ENCODE results near the gene FXYD1. TPM values are rescaled to one million over a fixed set of nuclear protein-coding genes. Genes with fewer than 3 reads are reported as not detected.
"Not testable (repeated sequence)": the region's sequence is repeated elsewhere in the genome, so short reads cannot be mapped to it uniquely, and the experiment has no call there.

FXYD1 gene
- total RNA-seq, 1 donor from 2014 or later: 67.6 TPM

- TF ChIP-seq, protein P1, sequence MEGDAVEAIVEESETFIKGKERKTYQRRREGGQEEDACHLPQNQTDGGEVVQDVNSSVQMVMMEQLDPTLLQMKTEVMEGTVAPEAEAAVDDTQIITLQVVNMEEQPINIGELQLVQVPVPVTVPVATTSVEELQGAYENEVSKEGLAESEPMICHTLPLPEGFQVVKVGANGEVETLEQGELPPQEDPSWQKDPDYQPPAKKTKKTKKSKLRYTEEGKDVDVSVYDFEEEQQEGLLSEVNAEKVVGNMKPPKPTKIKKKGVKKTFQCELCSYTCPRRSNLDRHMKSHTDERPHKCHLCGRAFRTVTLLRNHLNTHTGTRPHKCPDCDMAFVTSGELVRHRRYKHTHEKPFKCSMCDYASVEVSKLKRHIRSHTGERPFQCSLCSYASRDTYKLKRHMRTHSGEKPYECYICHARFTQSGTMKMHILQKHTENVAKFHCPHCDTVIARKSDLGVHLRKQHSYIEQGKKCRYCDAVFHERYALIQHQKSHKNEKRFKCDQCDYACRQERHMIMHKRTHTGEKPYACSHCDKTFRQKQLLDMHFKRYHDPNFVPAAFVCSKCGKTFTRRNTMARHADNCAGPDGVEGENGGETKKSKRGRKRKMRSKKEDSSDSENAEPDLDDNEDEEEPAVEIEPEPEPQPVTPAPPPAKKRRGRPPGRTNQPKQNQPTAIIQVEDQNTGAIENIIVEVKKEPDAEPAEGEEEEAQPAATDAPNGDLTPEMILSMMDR (IDR thresholded peaks at IDR 0.05): no peak
- Histone ChIP-seq H3K27me3 (no peaks in the 10 kb centered on the region), H3K4me1 (no peaks in the 10 kb centered on the region), H3K27ac (no peak overlapping the region), H3K36me3 (no peaks in the 10 kb centered on the region), H3K9me3 (no peaks in the 10 kb centered on the region), H3K4me3 (no peak overlapping the region)
- no peak for DNase-seq
- no peak for ATAC-seq
- intact Hi-C loops (cut with DNase I): no loop called here
Observed at GRCh38 chr19:35099897-35100275, 38.7 kb upstream of the FXYD1 start.

DNA sequence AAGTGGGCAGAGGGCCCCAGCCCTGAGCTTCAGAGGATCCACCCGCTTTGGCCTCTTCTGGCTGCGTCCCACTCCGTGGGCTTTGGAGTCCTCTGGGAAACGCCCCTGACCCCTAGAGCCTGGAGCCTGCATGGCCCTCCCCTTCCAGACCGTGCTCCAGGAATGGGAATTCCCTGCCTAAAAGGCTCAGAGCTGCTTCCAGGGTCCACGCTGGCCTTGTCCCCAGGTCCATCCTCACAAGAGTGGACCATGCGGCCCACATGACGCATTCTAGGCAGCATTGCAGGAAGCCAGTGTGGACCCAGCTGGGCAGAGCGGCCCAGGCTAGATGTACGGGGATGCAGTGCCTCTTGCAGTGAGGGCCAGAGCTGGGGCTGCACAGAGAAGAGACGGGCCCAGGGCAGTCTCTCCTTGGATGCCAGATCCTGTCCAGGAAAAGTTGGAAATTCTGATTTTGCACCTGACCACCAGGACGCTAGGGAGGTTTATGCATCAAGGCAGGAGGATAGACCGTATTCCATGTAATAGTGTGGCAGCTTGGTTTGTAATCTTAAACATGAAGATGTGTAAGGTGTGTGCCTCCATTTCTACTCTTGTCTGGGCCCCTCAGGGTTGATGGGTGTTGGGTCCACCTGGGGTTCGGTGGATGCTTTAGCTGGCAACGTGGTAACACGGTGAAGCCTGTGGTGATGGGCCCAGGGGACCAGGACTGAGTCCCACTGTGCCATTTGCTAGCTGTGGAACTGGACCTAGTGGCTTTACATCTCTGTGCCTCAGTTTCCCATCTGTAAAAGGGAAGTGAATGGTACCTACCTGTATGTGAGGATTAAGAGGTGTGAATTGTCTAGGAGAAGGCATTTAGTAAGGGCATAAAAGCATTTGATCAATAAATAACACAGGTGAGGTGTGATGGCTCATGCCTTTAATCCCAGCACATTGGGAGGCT is 37.8 kb upstream of the FXYD1 start:
- DNase-seq (no peak), ATAC-seq (no peak)
- intact Hi-C loops (cut with DNase I): no loop called here
- H3K27me3 ChIP-seq: no peaks in the 10 kb centered on the region
- no peaks in the 10 kb centered on the region for H3K36me3 ChIP-seq
- no peak overlapping the region for H3K4me3 ChIP-seq
- TF ChIP-seq, protein P1 (IDR thresholded peaks at IDR 0.05): no peak
- no peaks in the 10 kb centered on the region for H3K4me1 ChIP-seq
- H3K9me3 ChIP-seq: no peaks in the 10 kb centered on the region
- H3K27ac ChIP-seq: no peak overlapping the region

DNA sequence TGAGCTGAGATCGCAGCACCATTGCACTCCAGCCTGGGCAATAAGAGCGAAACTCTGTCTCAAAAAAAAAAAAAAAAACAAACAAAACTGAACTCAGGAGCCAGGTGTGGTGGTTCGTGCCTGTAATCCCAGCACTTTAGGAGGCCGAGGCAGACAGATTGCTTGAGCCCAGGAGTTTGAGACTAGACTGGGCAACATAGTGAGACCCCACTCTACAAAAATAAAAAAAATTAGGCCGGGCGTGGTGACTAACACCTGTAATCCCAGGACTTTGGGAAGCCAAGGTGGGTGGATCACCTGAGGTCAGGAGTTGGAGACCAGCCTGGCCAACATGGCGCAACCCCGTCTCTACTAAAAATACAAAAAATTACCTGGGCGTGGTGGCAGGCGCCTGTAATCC is 36.7 kb upstream of the FXYD1 start:
- H3K27me3 ChIP-seq; H3K36me3 ChIP-seq; intact Hi-C loops (cut with DNase I); H3K27ac ChIP-seq; H3K4me3 ChIP-seq; ATAC-seq; H3K9me3 ChIP-seq; H3K4me1 ChIP-seq; DNase-seq: not testable (repeated sequence)

DNA sequence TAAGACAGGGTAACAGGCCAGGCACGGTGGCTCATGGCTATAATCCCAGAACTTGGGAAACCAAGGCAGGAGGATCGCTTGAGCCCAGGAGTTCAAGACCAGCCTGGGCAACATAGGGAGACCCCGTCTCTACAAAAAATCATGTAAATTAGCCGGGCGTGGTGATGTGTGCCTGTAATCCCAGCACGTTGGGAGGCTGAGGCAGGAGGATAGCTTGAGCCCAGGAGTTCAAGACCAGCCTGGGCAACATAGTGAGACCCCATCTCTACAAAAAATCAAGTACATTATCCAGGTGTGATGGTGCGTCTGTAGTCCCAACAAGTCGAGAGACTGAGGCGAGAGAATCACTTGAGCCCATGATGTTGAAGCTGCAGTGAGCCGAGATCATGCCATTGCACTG is 35.0 kb upstream of the FXYD1 start:
- ATAC-seq; H3K36me3 ChIP-seq; H3K9me3 ChIP-seq; H3K4me3 ChIP-seq; H3K4me1 ChIP-seq; intact Hi-C loops (cut with DNase I); H3K27me3 ChIP-seq; DNase-seq; H3K27ac ChIP-seq: not testable (repeated sequence)

DNA sequence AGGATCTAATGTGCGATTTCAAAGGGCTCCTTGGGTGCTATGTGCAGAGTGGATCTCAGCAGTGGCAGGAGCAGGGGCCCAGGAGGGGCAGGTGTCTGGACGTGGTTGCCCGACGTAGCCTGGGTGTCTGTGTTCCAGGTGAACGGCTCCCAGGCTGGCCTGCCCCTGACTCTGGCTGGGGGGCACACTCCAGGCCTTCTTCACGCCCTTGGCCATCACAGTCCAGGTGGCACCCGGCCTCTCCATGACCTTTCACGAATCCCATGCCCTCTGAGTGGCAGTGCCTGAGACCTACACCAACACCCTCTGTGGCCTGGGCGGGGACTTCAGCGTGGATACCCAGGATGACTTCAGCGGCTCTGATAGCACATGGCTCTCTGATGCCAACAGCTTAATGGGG is 34.3 kb upstream of the FXYD1 start:
- TF ChIP-seq, protein P1 (IDR thresholded peaks at IDR 0.05): no peak
- Histone ChIP-seq H3K4me1 (no peaks in the 10 kb centered on the region), H3K27me3 (no peaks in the 10 kb centered on the region), H3K4me3 (no peak overlapping the region), H3K9me3 (no peaks in the 10 kb centered on the region), H3K27ac (no peak overlapping the region), H3K36me3 (no peaks in the 10 kb centered on the region)
- intact Hi-C loops (cut with DNase I): no loop called here
- DNase-seq (no peak), ATAC-seq (peak; percentile 8)

DNA sequence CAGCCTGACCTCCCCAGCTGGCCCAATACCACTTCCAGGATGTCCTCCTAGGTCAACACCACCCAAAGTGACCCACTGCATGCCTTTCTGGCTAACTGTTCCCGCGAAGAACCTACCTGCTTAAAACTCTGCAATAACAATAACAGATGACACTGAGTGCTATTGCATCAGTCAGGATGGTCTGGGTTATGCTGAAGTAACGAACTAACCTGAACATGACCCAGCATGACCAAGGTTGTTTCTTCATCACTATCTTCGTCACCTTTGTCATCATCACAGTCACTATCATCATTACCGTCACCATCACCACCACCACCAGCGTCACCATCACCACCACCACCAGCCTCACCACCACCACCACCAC is 33.6 kb upstream of the FXYD1 start:
- Histone ChIP-seq H3K9me3 (no peaks in the 10 kb centered on the region), H3K27ac (no peak overlapping the region), H3K4me3 (no peak overlapping the region), H3K36me3 (no peaks in the 10 kb centered on the region), H3K27me3 (no peaks in the 10 kb centered on the region), H3K4me1 (no peaks in the 10 kb centered on the region)
- TF ChIP-seq, protein P1 (IDR thresholded peaks at IDR 0.05): no peak
- no peak for DNase-seq
- no peak for ATAC-seq
- intact Hi-C loops (cut with DNase I): no loop called here

Measured in upper lobe of right lung (tissue), 1 donor.